ENCODE data around the gene ZNF143. TPM values are rescaled to one million over a fixed set of nuclear protein-coding genes. Genes with fewer than 3 reads are reported as not detected.

The ZNF143 gene
- total RNA-seq, 6 experiments from 2014 or later = 17.5 to 23.0 (median 20.7) TPM

- Mint-ChIP-seq H3K4me1 (ENCODE audit: low read depth) (peaks cover 59% of the 10 kb centered on the region), H3K36me3 (ENCODE audit: low read depth) (peaks cover 17% of the 10 kb centered on the region), H3K27ac (peak overlapping the region; percentile 100), H3K9me3 (no peaks in the 10 kb centered on the region; the same call in 1 of the 2 replicates), H3K4me3 (peak overlapping the region; percentile 87), H3K27me3 (ENCODE audit: insufficient read depth) (peaks cover 20% of the 10 kb centered on the region)
- no peak for DNase-seq
- TF ChIP-seq CTCF (IDR thresholded peaks at IDR 0.05) = no peak
These were observed 110.4 kb downstream of the ZNF143 start for GRCh38 chr11:9571071-9571762.

- H3K9me3 Mint-ChIP-seq = no peaks in the 10 kb centered on the region; the same call in 1 of the 2 replicates
- H3K36me3 Mint-ChIP-seq (ENCODE audit: low read depth) = peaks cover 23% of the 10 kb centered on the region
- TF ChIP-seq CTCF (IDR thresholded peaks at IDR 0.05) = no peak
- H3K4me1 Mint-ChIP-seq (ENCODE audit: low read depth) = peaks cover 58% of the 10 kb centered on the region
- peak overlapping the region; percentile 87 for H3K4me3 Mint-ChIP-seq
- H3K27me3 Mint-ChIP-seq (ENCODE audit: insufficient read depth) = peaks cover 20% of the 10 kb centered on the region
- peak overlapping the region; percentile 100 for H3K27ac Mint-ChIP-seq
- DNase-seq = no peak
These were observed 110.9 kb downstream of the ZNF143 start for GRCh38 chr11:9571763-9572115.

- Mint-ChIP-seq H3K27me3 (ENCODE audit: insufficient read depth) (peaks cover 19% of the 10 kb centered on the region), H3K9me3 (no peaks in the 10 kb centered on the region; the same call in 1 of the 2 replicates), H3K4me3 (peak within 1 kb of the TSS; percentile 87), H3K4me1 (ENCODE audit: low read depth) (peaks cover 57% of the 10 kb centered on the region), H3K36me3 (ENCODE audit: low read depth) (peaks cover 36% of the 10 kb centered on the region), H3K27ac (peak within 1 kb of the TSS; percentile 100)
- peak; percentile 98 for DNase-seq
- no peak for TF ChIP-seq CTCF (IDR thresholded peaks at IDR 0.05)
These were observed 112.4 kb downstream of the ZNF143 start, which contains the start of gene WEE1 for GRCh38 chr11:9573052-9573774. Gene WEE1, plus strand, starts transcription at chr11:9573670. Its CDS starts 264 bp downstream, at chr11:9573934.

GRCh38 chr11:9573775-9574621 lies 113.2 kb downstream of the ZNF143 start:
- Mint-ChIP-seq H3K4me1 (ENCODE audit: low read depth) (peaks cover 57% of the 10 kb centered on the region), H3K27me3 (ENCODE audit: insufficient read depth) (peaks cover 19% of the 10 kb centered on the region), H3K27ac (peak overlapping the region; percentile 100), H3K36me3 (ENCODE audit: low read depth) (peaks cover 43% of the 10 kb centered on the region), H3K4me3 (peak overlapping the region; percentile 87), H3K9me3 (no peaks in the 10 kb centered on the region; the same call in 1 of the 2 replicates)
- DNase-seq = no peak
- no peak for TF ChIP-seq CTCF (IDR thresholded peaks at IDR 0.05)

GRCh38 chr11:9574622-9575259 lies 113.9 kb downstream of the ZNF143 start:
- DNase-seq = no peak
- Mint-ChIP-seq H3K27me3 (ENCODE audit: insufficient read depth) (peaks cover 19% of the 10 kb centered on the region), H3K4me1 (ENCODE audit: low read depth) (peaks cover 56% of the 10 kb centered on the region), H3K4me3 (peak overlapping the region; percentile 83), H3K36me3 (ENCODE audit: low read depth) (peaks cover 50% of the 10 kb centered on the region), H3K9me3 (no peaks in the 10 kb centered on the region; the same call in 1 of the 2 replicates), H3K27ac (peak overlapping the region; percentile 98)
- TF ChIP-seq CTCF (IDR thresholded peaks at IDR 0.05) = no peak
